ENCODE data around the gene RNF10. TPM values are rescaled to one million over a fixed set of nuclear protein-coding genes. Genes with fewer than 3 reads are reported as not detected.

The RNF10 gene
- total RNA-seq, 4 donors from 2014 or later: 201 to 306 (median 264) TPM

DNA sequence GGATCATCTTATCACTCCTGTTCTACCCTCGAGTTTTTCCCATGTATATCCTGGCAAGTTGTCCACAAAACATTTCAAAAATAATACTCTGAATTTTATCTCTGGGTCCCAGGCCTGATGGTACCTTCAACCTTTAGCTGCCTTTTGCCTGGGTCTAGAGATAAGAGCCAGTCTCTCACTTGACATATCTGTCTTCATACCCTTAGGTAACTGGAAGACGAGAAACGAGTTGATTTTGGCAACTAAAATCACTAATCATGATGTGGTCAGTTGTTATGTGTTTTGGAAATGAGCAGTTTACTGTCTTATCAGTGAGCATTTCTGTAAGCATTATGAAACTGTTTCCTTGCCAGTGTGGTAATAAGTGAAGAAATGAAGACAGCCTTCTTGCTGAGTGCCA is 6.3 kb downstream of the RNF10 start:
- Histone ChIP-seq H3K27ac (peak overlapping the region in 3 of 4 donors; percentile 32 to 97 (median 62)), H3K9me3 (no peaks in the 10 kb centered on the region), H3K36me3 (peaks cover 0 to 13% (median 0%) of the 10 kb centered on the region in 3 donors), H3K27me3 (no peaks in the 10 kb centered on the region), H3K4me3 (no peak overlapping the region), H3K4me1 (peaks cover 0 to 91% (median 59%) of the 10 kb centered on the region in 4 donors)
- peak in 1 of 2 donors; percentile 71 for TF ChIP-seq EP300 (IDR thresholded peaks at IDR 0.05)
- TF ChIP-seq CTCF (IDR thresholded peaks at IDR 0.05): no peak
- WGBS, 2 donors: 27 to 28% methylated on average over 3 of the region's 3 CpGs
- no peak for DNase-seq (ENCODE audit: low spot score in 2 of 2)

GRCh38 chr12:120542166-120542565 is 8.0 kb downstream of the RNF10 start:
- H3K4me3 ChIP-seq: no peak overlapping the region
- DNase-seq (ENCODE audit: low spot score in 2 of 2): no peak
- no peak overlapping the region for H3K27ac ChIP-seq
- H3K36me3 ChIP-seq: peaks cover 0 to 22% (median 6%) of the 10 kb centered on the region in 3 donors
- no peaks in the 10 kb centered on the region for H3K9me3 ChIP-seq
- 91 to 98% methylated on average over 5 of the region's 5 CpGs for WGBS, 2 donors
- no peak for TF ChIP-seq CTCF (IDR thresholded peaks at IDR 0.05)
- no peak for TF ChIP-seq POLR2A (IDR thresholded peaks at IDR 0.05)
- no peaks in the 10 kb centered on the region for H3K27me3 ChIP-seq
- peaks cover 0 to 89% (median 43%) of the 10 kb centered on the region in 4 donors for H3K4me1 ChIP-seq

DNA sequence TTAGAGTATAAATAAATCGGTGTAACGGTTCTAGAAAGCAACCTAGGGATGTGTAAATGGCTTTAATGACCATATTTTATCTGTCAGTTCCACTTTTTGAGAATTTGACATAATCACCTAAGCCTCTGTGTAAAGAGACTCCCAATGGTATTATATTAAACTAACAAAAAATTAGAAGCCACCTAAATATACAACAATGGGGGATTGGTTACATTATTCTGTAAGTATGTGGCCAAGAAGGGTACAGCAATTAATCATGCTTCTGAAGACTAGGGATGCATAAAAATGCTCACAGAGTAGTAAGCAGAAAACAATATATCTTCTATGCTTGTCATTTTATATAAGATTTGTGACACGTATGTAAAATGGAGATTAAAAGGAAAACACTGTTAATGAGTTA is 10.5 kb downstream of the RNF10 start:
- Histone ChIP-seq H3K27ac (no peak overlapping the region), H3K27me3 (no peaks in the 10 kb centered on the region), H3K9me3 (no peaks in the 10 kb centered on the region), H3K4me1 (peaks cover 0 to 78% (median 20%) of the 10 kb centered on the region in 4 donors), H3K36me3 (peaks cover 0 to 47% (median 19%) of the 10 kb centered on the region in 3 donors), H3K4me3 (no peak overlapping the region)
- no peak for DNase-seq (ENCODE audit: low spot score in 2 of 2)
- no peak for TF ChIP-seq EP300 (IDR thresholded peaks at IDR 0.05)
- no peak for TF ChIP-seq CTCF (IDR thresholded peaks at IDR 0.05)
- no peak for TF ChIP-seq POLR2A (IDR thresholded peaks at IDR 0.05)
- WGBS, 2 donors: 78% methylated on average over 3 of the region's 3 CpGs

DNA sequence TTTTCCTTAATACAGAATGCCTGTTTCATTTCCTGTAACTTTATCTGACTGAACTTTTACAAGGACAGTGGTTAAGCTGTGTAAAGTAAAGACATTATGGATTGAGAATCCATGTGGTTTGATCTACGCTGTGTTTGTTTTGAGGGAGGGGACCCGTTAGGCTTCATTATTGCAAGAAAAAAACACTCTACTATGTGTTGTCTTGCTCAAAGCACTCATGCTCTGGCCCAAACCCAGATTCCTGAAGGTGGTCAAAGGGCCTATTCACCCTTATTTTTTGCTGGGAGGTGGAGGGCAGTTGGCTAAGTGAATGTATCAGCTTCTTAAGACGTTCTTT is 11.9 kb downstream of the RNF10 start:
- Histone ChIP-seq H3K36me3 (peaks cover 0 to 47% (median 19%) of the 10 kb centered on the region in 3 donors), H3K9me3 (no peaks in the 10 kb centered on the region), H3K27me3 (no peaks in the 10 kb centered on the region), H3K4me3 (no peak overlapping the region), H3K27ac (no peak overlapping the region), H3K4me1 (peaks cover 0 to 78% (median 19%) of the 10 kb centered on the region in 4 donors)
- no peak for DNase-seq (ENCODE audit: low spot score in 2 of 2)
- TF ChIP-seq POLR2A (IDR thresholded peaks at IDR 0.05) (no peak), CTCF (IDR thresholded peaks at IDR 0.05) (no peak), EP300 (IDR thresholded peaks at IDR 0.05) (no peak)
- WGBS, 2 donors: 47 to 49% methylated on average over 3 of the region's 3 CpGs

GRCh38 chr12:120554678-120555077 is 20.5 kb downstream of the RNF10 start:
- no peaks in the 10 kb centered on the region for H3K27me3 ChIP-seq
- H3K4me3 ChIP-seq: no peak overlapping the region
- 53 to 81% methylated on average over 1 of the region's 1 CpG for WGBS, 2 donors
- no peaks in the 10 kb centered on the region for H3K9me3 ChIP-seq
- peak overlapping the region in 1 of 4 donors; percentile 25 for H3K27ac ChIP-seq
- peaks cover 0 to 73% (median 17%) of the 10 kb centered on the region in 3 donors for H3K36me3 ChIP-seq
- peaks cover 0 to 29% (median 6%) of the 10 kb centered on the region in 4 donors for H3K4me1 ChIP-seq
- TF ChIP-seq CTCF (IDR thresholded peaks at IDR 0.05) (no peak), POLR2A (IDR thresholded peaks at IDR 0.05) (no peak), EP300 (IDR thresholded peaks at IDR 0.05) (no peak)
- no peak for DNase-seq (ENCODE audit: low spot score in 2 of 2)
